ENCODE measurements around the gene YIF1A.

- TF ChIP-seq POLR2A (IDR thresholded peaks at IDR 0.05), result no peak
- TF ChIP-seq CTCF (IDR thresholded peaks at IDR 0.05), result peak in 2 of 6 experiments; percentile 11 to 15
These were observed 30.5 kb downstream of the YIF1A start for GRCh38 chr11:66258473-66258893.

Measured in adrenal gland (tissue), 5 donors.